PFSK-1 (cell line): ENCODE results near the gene BMAL1.

Source experiments
- POLR2AphosphoS5 ChIP-seq: IDR thresholded peaks from 2 replicates; pipeline ENCODE4 v1.6.1; 2012; ENCODE audit warnings: low read depth, mild to moderate bottlenecking, control low read depth, low read length, moderate library complexity
- TAF1 ChIP-seq: IDR thresholded peaks from 2 replicates; pipeline ENCODE4 v1.6.1; 2012; ENCODE audit warnings: low read length, control low read depth, borderline replicate concordance; ENCODE audit not compliant: insufficient read depth
- TF ChIP-seq, protein P1 (sequence below), 2 experiments: IDR thresholded peaks; 2 replicates each; pipeline versions ENCODE4 v1.6.1 to v1.8.0; 2011 to 2012; ENCODE audit warnings: low read depth in 2 of 2, low read length in 2 of 2, control low read depth in 1 of 2, inconsistent platforms in 1 of 2, mild to moderate bottlenecking in 1 of 2, moderate library complexity in 1 of 2; ENCODE audit not compliant: insufficient read depth in 1 of 2

DNA sequence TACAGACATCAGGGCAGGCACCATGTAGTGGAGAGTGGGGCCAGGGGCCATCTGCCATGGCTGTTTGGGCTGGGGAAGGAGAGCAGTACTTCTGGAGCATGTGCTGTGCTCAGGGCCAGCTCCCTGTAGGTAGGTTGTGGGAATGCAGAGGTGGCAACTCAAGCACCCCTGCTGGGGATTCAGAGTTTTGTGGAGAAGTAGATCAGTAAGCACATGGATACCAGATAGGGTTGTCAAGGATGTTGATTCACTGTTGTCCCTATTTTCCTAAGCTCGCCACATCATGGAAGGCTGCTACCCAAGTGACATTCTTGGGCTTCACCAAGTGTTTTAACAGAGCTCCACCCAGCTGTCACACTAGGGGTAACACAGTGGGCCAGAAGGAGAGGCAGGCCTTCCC is 67.2 kb downstream of the BMAL1 start:
- TF ChIP-seq POLR2AphosphoS5, result no peak
- TF ChIP-seq, protein P1, sequence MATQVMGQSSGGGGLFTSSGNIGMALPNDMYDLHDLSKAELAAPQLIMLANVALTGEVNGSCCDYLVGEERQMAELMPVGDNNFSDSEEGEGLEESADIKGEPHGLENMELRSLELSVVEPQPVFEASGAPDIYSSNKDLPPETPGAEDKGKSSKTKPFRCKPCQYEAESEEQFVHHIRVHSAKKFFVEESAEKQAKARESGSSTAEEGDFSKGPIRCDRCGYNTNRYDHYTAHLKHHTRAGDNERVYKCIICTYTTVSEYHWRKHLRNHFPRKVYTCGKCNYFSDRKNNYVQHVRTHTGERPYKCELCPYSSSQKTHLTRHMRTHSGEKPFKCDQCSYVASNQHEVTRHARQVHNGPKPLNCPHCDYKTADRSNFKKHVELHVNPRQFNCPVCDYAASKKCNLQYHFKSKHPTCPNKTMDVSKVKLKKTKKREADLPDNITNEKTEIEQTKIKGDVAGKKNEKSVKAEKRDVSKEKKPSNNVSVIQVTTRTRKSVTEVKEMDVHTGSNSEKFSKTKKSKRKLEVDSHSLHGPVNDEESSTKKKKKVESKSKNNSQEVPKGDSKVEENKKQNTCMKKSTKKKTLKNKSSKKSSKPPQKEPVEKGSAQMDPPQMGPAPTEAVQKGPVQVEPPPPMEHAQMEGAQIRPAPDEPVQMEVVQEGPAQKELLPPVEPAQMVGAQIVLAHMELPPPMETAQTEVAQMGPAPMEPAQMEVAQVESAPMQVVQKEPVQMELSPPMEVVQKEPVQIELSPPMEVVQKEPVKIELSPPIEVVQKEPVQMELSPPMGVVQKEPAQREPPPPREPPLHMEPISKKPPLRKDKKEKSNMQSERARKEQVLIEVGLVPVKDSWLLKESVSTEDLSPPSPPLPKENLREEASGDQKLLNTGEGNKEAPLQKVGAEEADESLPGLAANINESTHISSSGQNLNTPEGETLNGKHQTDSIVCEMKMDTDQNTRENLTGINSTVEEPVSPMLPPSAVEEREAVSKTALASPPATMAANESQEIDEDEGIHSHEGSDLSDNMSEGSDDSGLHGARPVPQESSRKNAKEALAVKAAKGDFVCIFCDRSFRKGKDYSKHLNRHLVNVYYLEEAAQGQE (IDR thresholded peaks at IDR 0.05; ENCODE audit: insufficient read depth in 1 of 2, low read depth in 2 of 2, low read length in 2 of 2), result no peak
- no peak for TF ChIP-seq TAF1
